AG20443 (cell line): ENCODE data around the gene ADAM12.
A peak's percentile ranks its signal among the peaks of the same experiment; 100 is the strongest.
"Not testable (repeated sequence)": the region's sequence is repeated elsewhere in the genome, so short reads cannot be mapped to it uniquely, and the experiment has no call there.

ENCODE experiments used
- DNase-seq: peaks from one replicate; pipeline ENCODE4 v3.0.0; 2012; ENCODE audit warnings: low spot score, mixed read lengths

Gene ADAM12

DNA sequence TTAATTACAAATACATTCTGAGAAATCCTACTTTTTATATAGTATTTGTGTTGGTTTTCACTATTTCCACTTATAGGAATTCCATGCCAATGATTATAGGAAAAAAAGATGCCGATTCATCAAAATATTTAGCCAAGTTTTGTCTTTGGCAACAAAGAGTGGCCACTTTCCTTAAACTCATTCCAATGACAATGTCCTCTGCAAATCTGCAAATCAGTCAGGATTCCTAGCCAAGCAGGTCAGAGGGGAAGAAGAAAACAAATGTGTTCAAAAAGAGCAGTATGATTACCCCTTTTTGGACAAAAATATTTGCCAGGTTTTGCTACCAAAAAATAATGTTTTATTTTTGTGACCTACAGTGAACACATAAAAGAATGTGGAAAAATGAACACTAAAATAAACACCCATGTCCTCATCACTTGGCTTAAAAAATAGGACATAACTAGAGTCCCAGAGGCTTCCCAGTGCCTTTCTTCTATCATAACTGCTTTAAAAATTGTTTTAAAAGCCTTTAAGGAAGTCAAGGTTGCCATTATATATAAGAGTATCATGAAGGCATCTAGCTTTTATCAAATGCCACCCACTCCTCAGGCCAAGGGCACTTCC lies 125.9 kb downstream of the ADAM12 start:
- no peak for DNase-seq

DNA sequence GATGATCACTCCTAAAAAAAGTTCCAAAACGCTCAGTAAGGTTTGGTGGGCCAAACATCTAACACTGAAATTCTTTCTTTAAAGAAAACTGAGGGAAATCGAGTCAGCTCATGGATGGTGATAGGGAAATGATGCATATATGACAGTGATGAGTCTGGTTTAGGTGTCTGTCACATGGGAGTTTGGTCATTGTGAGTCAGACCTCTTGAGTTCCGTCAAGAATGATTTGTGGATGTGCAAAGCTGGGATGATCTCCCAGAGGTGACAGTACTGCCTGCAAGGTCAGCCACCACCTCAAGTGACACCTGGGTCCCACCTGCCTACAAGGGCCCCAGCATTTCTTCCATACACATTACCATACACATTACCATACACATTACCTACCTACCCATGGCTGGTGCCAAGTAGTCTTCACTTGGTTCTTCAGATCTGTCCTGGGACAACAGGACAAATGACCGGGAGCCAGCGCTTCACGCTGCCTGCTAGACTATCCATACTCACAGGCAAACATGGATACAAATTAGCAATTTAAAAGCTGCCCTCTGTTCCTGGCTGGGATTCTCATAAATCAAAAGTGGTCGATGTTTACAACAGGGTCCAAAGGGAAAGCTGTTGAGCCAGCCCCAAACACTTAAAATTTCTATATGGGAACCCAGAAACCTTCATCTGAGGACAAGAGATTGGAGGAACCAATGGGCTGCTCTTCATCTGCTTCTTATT lies 128.4 kb downstream of the ADAM12 start:
- DNase-seq: no peak

DNA sequence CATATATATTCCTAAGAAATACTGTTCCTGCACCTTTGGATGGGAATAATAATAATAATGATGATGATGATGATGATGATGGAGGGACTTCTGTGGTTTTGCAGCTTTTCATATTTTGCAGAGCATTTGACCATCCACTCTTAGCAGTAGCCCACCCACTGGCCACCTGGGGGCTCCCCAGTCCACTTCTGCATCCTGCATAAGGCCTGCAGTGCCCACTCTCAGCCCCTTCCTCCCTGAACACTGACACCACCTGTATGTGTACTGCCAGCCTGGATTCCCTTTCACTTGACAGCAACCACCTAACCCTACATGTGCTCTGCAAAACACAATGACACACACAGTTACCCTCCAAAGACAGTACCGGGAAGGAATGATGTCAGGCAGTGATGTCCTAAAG lies 131.4 kb downstream of the ADAM12 start:
- no peak for DNase-seq

DNA sequence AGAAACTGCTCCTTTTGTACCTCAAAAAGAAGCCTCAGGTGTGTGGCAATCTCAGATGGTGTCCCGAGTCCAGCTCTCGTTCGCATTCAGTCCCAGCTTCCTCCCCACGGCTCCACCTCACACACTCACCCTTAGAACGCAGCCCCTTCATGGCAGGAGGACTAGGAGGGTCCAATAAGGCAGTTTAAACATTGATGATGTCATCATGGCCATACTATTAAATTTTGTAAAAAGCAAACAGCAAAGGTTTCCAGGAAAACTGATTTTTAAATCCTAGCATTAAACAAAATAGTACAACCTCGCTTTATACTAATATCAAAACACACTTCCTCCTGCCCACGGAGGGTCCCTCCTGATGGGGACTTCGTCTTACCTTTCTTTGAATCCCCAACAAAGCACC lies 133.0 kb downstream of the ADAM12 start:
- DNase-seq: no peak

DNA sequence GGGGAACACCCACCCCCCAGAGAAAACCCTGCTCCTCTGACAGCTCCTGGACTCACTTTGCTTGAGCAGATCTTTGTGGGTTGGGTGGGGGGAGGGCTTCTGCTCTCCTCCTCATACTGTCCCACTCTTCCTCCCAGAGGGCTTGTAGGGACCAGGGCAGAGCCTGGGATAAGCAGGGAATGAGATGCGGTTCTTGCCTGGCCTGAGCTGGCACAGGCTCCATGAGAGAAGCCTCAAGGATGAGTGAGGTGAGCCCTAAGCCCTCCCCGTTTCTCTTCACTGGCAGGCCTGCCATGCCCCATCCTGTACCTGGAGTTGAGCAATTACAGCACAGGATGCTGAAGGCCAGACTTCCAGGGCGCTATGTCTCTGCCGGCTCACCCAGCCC lies 134.7 kb downstream of the ADAM12 start:
- DNase-seq: no peak

DNA sequence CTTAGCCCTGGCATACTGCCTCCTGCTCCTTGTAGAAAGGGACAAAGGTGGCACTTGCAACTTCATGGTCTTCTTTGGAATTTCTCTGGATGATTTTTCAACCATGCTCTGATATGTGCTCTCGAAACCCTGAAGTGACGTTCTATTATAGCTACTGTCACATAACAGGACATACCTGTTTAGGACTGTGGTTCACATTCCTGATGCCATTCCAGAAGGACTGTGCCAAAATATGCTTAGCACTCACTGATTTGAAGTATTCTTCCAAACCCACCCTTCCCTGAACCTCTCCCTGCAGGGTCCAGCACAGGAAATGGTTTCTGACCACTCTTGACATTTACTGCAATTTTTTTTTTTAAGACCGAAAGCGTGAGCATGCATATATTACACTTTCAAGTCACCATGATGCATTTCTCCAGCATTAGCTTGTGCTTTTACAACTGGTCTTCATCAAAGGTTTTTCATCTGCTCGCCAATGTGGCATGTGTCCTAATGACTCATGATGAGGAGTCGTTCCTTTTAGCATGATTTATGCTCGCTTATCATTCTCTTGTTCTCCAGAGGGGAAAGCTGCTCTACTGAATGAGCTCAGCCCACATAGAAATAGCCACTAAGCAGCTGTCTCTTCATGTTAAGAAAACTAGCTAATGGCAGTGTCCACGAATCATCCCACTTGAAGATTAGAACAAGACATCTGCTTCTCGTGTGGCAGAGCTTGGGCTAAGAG lies 135.2 kb downstream of the ADAM12 start:
- DNase-seq: peak; percentile 77

DNA sequence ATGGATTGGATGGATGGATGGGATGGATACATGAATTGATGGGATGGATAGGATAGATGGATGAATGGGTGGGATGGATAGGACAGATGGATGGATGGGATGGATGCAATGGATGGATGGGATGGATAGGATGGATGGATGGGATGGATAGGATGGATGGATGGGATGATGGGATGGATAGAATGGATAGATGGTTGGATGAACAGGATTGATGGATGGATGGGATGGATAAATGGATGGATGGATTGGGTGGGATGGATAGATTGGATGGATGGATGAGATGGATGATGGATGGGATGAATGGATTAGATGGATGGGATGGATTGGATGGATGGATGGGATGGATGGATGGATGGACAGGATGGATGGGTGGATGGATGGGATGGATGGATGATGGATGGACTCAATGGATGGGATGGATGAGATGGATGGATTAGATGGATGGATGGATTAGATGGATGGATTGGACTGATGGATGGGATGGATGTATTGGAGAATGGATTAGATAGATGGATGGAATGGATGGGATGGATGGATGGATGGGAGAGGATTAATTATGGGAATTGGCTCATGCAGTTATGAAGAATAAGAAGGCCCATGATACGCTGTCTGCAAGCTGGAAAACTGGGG lies 136.4 kb downstream of the ADAM12 start:
- no peak for DNase-seq

DNA sequence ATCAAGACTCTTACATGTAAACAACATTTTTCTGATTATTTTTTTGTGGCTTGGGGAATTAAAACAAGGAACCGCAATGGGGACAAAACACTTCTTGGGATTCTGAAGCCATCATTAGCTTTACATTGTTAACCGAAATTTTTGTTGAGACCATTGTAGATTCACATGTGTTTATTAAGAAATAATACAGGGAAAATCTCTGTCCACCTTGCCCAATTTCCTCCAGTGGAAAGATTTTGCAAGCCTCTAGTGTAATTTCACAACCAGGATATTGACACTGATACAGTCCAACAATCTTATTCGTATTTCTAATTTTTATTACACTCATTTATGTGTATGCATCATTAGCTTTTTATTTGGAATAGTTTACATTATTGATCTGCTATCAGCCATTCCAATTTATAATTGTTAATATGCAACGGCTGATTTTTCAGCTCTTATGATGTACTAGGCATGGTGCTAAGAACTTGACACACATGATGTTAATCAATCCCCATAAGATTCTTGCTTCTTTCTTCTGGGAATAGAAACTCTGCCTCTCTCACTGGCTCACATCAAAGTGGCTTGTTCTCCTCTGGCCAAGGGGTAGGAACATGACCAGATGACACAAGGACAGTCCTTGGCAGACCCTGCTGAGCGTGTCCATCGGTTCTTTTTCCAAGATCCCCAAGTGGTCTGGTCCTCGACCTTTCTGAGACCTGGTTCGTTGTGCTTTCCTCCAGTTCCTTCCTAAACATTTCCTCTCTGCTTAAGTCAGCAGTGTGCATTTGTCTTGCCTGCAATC lies 137.6 kb downstream of the ADAM12 start:
- DNase-seq: no peak

DNA sequence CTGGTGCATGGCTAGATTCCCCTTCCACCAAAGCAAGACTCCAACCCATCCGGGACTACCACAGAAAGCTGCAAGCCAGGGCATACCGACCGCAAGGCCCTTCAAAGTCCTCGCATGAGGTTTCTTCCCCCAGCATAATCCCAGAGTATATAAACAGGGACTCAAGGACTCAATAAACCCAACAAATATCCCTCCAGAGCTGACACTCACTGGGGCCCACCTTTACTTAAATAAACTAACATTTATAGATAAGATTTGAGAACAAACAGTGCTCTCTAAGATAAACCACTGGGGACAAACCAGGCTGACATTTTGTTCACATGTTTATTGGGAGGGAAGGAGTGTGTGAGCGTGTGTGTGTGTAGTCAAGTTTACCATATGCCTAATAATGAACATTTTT lies 138.2 kb downstream of the ADAM12 start:
- DNase-seq: no peak

DNA sequence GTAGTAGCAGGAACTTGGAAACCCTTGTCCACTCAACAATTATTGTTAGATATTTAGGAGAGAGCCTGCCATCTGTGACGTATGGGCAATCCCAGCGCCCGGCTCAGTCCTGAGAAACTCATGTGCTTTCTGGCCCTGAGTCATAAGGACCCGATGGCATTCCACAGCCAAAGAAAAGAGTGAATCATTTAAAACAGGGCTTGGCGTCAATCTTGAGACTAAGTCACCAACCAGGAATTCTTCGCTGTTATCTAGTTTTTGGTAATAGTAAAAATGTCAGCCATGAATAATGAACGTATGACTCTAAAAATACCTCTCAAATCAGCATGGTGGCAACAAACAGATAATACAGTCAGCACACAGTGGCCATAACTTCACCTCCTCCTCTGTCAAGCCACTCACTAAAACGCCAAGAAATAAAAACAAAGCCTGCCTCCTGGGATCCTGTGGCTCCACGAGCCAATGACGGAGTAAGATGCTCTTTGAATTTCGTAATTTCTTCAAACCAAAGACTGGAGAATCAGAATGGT lies 140.8 kb downstream of the ADAM12 start:
- peak; percentile 92 for DNase-seq

DNA sequence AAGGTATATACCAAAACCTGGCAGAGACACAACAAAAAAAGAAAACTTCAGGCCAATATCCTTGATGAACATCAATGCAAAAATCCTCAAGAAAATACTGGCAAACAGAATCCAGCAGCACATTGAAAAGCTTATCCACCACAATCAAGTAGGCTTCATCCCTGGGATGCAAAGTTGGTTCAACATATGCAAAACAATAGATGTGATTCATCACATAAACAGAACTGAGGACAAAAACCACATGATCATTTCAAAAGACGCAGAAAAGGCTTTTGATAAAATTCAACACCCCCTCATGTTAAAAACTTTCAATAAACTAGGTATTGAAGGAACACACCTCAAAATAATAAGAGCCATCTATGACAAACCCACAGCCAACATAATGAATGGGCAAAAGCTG lies 141.9 kb downstream of the ADAM12 start:
- DNase-seq: not testable (repeated sequence)

DNA sequence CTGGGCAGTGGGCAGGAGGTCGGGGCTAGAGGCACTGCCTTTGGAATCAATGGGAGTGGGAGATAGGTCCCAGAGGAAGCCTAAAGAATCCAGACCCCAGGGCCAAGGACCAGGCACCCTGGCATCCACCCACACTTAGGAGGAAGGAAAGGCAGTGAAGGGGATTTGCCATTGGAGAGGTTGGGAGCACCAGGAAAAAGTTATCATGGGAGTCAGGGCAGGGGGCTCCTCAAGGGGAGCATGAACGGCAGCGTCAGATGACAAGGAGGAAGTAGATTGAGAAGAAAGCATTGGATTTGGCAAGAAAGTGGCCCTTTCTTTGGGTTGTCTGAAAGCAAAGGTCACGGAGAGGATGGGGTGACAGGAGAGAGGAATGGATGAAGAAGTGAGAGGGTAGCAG lies 142.8 kb downstream of the ADAM12 start:
- no peak for DNase-seq

DNA sequence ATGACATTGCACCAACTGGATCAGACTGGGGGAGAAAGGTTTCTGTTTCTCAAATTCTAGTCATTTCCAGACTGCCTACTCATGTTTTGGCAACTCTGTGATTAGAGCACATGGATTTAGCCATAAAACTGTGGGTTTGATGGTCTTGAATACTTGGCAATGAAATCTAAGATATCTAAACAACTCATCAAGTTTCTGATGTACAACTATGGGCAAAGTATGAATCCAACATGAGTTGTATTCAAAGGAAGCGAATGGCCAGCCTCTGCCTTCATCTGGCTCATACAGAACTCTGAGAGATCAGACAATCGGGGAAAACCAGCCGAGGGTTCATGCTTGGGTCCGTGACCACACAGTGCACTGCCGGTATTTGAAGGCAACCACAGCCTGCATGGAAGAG lies 144.3 kb downstream of the ADAM12 start:
- DNase-seq: peak; percentile 78

DNA sequence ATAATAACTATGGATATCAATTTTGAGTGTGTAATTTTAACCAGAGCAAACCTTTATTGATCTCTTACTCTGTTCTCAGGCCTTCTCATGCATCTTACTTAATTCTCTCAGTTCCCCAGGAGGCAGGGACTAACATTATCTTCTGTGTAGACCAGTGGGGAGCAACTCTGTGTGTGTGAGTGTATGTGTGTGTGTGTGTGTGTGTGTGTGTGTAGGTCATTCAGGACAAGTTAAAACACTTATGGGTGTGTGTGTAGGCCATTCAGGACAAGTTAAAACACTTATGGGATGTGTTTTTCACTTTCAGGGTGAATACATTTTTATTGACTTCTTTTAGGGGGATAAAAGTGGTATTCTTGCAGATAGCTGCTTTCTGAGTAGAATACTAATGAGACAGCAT lies 145.0 kb downstream of the ADAM12 start:
- no peak for DNase-seq

DNA sequence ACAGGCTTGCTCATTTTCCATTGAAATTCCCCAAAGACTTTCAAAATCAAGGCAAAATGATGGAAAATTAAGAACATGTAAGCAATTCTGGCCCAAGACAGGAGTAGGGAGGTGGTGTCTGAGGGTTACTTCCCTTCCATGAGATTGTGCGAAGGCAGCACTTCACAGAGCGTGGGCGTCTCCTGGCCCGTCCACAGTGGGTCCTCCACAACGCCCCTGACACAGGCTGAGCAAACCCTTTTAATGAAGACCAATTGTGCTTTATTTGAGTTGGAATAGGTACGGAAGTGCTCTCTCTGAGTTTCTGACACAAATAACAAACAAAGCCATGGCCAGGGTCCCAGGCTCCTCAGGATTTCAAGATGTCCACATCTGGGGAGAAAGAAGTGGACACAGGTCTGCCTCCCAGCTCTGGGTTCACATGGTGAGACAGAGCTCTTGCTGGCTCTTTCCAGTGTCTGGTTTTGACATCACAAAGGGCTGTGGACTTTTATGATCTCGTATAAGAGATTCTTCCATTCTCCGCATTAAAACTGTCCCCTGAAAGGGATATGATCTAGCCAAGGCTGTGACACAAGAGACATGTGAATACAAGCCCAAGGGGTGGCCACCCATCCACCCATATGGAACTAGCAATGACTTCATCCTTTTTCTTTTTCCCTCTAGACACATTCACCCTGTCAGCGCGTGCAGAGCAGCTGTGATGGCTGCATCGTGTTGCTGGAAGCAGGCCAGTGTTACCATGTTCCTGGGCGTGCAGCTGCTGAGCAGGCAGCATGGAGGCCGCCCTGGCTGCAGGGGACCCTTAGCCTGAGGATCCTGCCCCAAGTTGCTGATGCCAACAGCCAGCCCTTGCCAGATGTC lies 145.6 kb downstream of the ADAM12 start:
- DNase-seq: peak; percentile 62

DNA sequence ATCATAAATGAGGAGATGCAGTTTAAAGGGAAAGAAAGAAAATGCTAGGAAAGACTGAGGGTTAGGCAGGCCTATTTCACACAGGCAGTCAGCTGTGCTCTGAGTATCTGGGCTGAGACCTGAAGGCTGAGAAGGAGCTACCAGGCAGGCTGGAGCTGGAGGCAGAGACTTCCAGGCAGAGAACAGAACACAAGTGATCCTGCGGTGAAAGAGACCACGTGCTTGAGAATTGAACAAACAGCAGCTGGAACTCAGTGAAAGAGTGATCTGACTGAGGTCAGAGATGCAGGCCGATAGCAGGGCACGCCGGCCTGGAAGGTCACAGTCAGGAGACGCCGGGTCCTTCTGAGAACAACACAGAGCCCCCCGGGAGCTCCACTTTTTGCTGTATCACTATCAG lies 147.8 kb downstream of the ADAM12 start:
- no peak for DNase-seq

DNA sequence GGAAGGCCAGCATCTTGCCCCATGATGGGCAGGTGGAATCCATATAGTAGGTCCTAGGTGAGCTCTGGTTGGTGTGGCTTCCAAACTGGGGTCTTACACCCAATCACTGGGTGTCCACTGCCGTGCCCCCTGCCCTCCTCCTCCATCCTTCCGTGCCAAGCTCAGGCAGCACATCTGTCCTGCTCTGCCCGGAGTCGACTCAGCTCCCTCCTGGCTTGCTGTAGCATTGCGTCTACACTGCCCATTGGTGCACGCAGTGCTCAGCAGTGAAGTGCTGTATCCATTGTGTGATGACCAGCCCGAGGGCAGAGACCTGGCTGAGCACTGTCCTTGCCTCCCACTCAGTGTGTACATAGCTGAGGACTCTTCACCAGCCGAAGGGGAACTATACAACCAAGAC lies 148.4 kb downstream of the ADAM12 start:
- no peak for DNase-seq

DNA sequence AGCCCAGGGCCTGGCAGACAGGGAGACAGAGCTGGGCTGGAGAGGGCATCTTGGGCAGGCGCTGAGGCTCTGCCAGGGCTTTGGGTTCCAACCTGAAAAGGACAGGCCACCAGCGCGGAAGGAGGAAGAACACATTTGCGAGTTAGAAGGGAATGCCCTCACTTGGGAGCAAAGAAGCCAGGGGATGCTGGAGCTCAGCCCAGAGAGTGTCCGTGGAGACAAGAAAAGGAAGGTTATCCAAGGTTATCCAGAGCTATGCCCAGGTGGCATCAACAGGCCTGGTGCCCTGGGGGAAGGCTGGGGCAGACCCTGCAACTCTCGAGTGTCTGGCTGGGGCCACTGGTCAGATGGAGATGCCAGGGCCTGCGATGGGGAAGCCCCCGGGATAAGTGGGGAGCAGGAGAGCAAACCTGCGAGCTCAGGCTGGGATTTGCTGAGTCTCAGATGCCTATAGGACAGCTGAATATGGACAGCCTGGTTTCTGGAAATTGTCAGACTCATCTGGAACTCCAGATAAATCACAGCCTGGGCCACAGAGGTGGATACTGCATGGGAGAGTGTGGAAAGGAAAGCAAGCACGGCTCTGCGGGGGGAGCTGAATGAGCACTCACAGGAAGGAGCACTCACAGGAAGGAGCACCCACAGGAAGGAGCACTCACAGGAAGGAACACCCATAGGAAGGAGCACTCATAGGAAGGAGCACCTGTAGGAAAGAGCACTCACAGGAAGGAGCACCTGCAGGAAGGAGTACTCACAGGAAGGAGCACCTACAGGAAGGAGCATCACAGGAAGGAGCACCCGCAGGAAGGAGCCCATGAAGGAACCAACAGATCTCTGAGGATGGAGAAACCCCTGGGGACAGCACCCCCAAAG lies 152.1 kb downstream of the ADAM12 start:
- no peak for DNase-seq

DNA sequence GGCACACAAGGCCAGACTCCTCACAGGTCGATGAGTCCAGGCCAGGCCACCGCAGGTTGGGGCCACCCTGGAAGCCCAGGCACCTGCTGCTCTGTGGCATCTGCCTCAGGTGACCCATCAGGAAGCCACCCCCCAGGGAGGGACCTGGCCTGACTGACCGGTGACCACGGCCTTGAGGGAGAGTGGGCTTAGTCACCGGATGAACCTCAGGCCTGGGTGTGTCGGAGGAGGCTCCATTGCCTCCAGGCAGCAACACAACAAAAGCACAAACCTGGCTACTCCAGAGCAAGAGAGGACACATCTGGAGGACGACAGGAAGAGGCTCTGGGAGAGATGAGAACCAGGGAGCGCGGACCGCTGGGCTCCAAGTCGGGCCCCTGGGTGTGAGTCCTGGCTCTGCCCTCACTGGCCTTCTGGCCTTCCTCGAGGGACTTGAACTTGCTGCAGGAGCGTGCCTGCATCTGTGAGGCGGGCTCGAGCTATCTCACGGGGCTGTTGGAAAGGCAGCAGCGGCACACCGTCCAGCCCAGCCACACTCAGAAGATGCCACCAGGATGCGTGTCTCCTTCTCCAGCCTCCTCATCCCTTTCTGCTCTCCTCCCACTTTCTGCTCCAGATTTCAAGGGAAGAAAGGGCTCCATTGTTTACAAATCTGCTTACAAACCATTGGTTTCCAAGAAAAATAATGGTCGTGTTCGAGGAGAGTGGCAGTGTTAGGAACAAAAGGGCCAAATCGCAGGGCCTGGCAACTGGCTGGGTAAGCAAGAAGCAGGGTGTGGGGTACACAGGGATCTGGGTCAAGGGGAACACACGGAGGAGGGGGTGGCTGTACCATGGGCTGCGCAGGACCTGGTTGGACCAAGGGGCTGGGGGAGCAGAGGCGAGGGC lies 152.9 kb downstream of the ADAM12 start:
- no peak for DNase-seq
